Embryonic facial prominence (tissue), 1 donor: ENCODE measurements around the gene LRGUK.
"Not testable (repeated sequence)": the region's sequence is repeated elsewhere in the genome, so short reads cannot be mapped to it uniquely, and the experiment has no call there.

Source experiments
- DNase-seq: peaks from one replicate; pipeline ENCODE4 v3.0.0-alpha.2; 2016; ENCODE audit errors: extremely low spot score

The LRGUK gene

GRCh38 chr7:134187893-134188292 lies 60.8 kb downstream of the LRGUK start:
- no peak for DNase-seq

GRCh38 chr7:134188311-134188710 lies 61.2 kb downstream of the LRGUK start:
- no peak for DNase-seq

- DNase-seq, result no peak
These were observed 62.4 kb downstream of the LRGUK start for GRCh38 chr7:134189559-134189958.

- no peak for DNase-seq
These were observed 64.7 kb downstream of the LRGUK start for GRCh38 chr7:134191876-134192275.

GRCh38 chr7:134193240-134193639 lies 66.1 kb downstream of the LRGUK start:
- DNase-seq, result no peak

- no peak for DNase-seq
These were observed 68.1 kb downstream of the LRGUK start for GRCh38 chr7:134195252-134195651.

- no peak for DNase-seq
These were observed 69.3 kb downstream of the LRGUK start for GRCh38 chr7:134196439-134196838.

GRCh38 chr7:134197345-134197744 lies 70.2 kb downstream of the LRGUK start:
- no peak for DNase-seq

GRCh38 chr7:134200970-134201369 lies 73.8 kb downstream of the LRGUK start:
- DNase-seq, result no peak

GRCh38 chr7:134201569-134202261 lies 74.6 kb downstream of the LRGUK start:
- no peak for DNase-seq

GRCh38 chr7:134203186-134203889 lies 76.2 kb downstream of the LRGUK start:
- no peak for DNase-seq

- DNase-seq, result no peak
These were observed 82.3 kb downstream of the LRGUK start for GRCh38 chr7:134209322-134210015.

- no peak for DNase-seq
These were observed 83.1 kb downstream of the LRGUK start for GRCh38 chr7:134210227-134210626.

GRCh38 chr7:134210976-134211663 lies 84.0 kb downstream of the LRGUK start:
- DNase-seq, result no peak

- DNase-seq, result no peak
These were observed 84.7 kb downstream of the LRGUK start for GRCh38 chr7:134211817-134212216.

GRCh38 chr7:134212576-134213546 lies 85.7 kb downstream of the LRGUK start:
- no peak for DNase-seq

GRCh38 chr7:134220236-134220635 lies 93.1 kb downstream of the LRGUK start:
- DNase-seq, result no peak

GRCh38 chr7:134231296-134231695 lies 104.2 kb downstream of the LRGUK start:
- not testable (repeated sequence) for DNase-seq

GRCh38 chr7:134234216-134234615 lies 107.1 kb downstream of the LRGUK start:
- DNase-seq, result no peak

- no peak for DNase-seq
These were observed 118.1 kb downstream of the LRGUK start for GRCh38 chr7:134245253-134245652.

GRCh38 chr7:134246347-134246746 lies 119.2 kb downstream of the LRGUK start:
- DNase-seq, result no peak
